Measurements from ENCODE around the gene FYCO1.

The FYCO1 gene

GRCh38 chr3:45911511-45912226, 84.0 kb downstream of the FYCO1 start:
- no peak for DNase-seq

GRCh38 chr3:45910892-45911291, 84.7 kb downstream of the FYCO1 start:
- no peak for DNase-seq

GRCh38 chr3:45909542-45909941, 86.1 kb downstream of the FYCO1 start:
- DNase-seq: no peak

- no peak for DNase-seq
These were observed 86.9 kb downstream of the FYCO1 start for GRCh38 chr3:45908761-45909160.

GRCh38 chr3:45907769-45908705, 87.6 kb downstream of the FYCO1 start:
- no peak for DNase-seq

- no peak for DNase-seq
These were observed 88.8 kb downstream of the FYCO1 start for GRCh38 chr3:45906681-45907407.

GRCh38 chr3:45905755-45906154, 89.9 kb downstream of the FYCO1 start:
- DNase-seq: no peak

GRCh38 chr3:45904931-45905330, 90.7 kb downstream of the FYCO1 start:
- no peak for DNase-seq

GRCh38 chr3:45896956-45897355, 98.7 kb downstream of the FYCO1 start:
- no peak for DNase-seq

- no peak for DNase-seq
These were observed 99.7 kb downstream of the FYCO1 start for GRCh38 chr3:45895686-45896468.

- DNase-seq: no peak
These were observed 101.6 kb downstream of the FYCO1 start for GRCh38 chr3:45894015-45894414.

- DNase-seq: no peak
These were observed 103.5 kb downstream of the FYCO1 start for GRCh38 chr3:45892161-45892560.

GRCh38 chr3:45890405-45890804, 105.2 kb downstream of the FYCO1 start:
- no peak for DNase-seq

GRCh38 chr3:45889337-45889736, 106.3 kb downstream of the FYCO1 start:
- DNase-seq: no peak

GRCh38 chr3:45887759-45888511, 107.7 kb downstream of the FYCO1 start:
- DNase-seq: no peak

GRCh38 chr3:45887285-45887684, 108.3 kb downstream of the FYCO1 start:
- DNase-seq: no peak

GRCh38 chr3:45885979-45886705, 109.5 kb downstream of the FYCO1 start, which contains the start of gene CCR9:
Gene CCR9 (plus strand): TSS chr3:45886543. CDS start chr3:45894934, 8,391 bp downstream.
- DNase-seq: no peak

- no peak for DNase-seq
These were observed 111.0 kb downstream of the FYCO1 start for GRCh38 chr3:45884368-45885201.

GRCh38 chr3:45881078-45882022, 114.3 kb downstream of the FYCO1 start:
- no peak for DNase-seq

All from left hindlimb (tissue), 1 donor.